Smooth muscle cell of the brain vasculature (primary cell): ENCODE data around the gene HOXA6.

ENCODE experiments used
- DNase-seq: peaks from one replicate; pipeline ENCODE4 v3.0.0-alpha.2; 2012; ENCODE audit warnings: low read depth, low spot score

HOXA6 gene

GRCh38 chr7:27173956-27174873 is 26.6 kb upstream of the HOXA6 start, which contains the start of gene HOXA10:
Gene HOXA10, minus strand, starts transcription at chr7:27174320. Its CDS starts 14 bp downstream, at chr7:27174306.
- no peak for DNase-seq

- DNase-seq, result no peak
Observed at GRCh38 chr7:27173511-27173955, 26.0 kb upstream of the HOXA6 start.

- no peak for DNase-seq
Observed at GRCh38 chr7:27172823-27173510, 25.4 kb upstream of the HOXA6 start.

GRCh38 chr7:27172315-27172774 is 24.8 kb upstream of the HOXA6 start:
- no peak for DNase-seq

GRCh38 chr7:27171637-27172314 is 24.2 kb upstream of the HOXA6 start:
- DNase-seq, result no peak

- no peak for DNase-seq
Observed at GRCh38 chr7:27171325-27171636, 23.7 kb upstream of the HOXA6 start.

- no peak for DNase-seq
Observed at GRCh38 chr7:27170426-27171324, 23.1 kb upstream of the HOXA6 start.

GRCh38 chr7:27169658-27170425 is 22.3 kb upstream of the HOXA6 start:
- DNase-seq, result no peak

GRCh38 chr7:27168265-27168947 is 20.8 kb upstream of the HOXA6 start:
- DNase-seq, result no peak

- no peak for DNase-seq
Observed at GRCh38 chr7:27167916-27168264, 20.3 kb upstream of the HOXA6 start.

GRCh38 chr7:27166531-27167505 is 19.2 kb upstream of the HOXA6 start:
- no peak for DNase-seq

GRCh38 chr7:27165996-27166530 is 18.5 kb upstream of the HOXA6 start:
- DNase-seq, result no peak

- no peak for DNase-seq
Observed at GRCh38 chr7:27165089-27165995, 17.8 kb upstream of the HOXA6 start, which contains the start of gene HOXA9. Gene HOXA9, minus strand, starts transcription at chr7:27165537. Its CDS starts 80 bp downstream, at chr7:27165457.

- DNase-seq, result no peak
Observed at GRCh38 chr7:27164367-27165088, 17.0 kb upstream of the HOXA6 start.

GRCh38 chr7:27164045-27164366 is 16.4 kb upstream of the HOXA6 start:
- DNase-seq, result no peak

GRCh38 chr7:27163288-27164044 is 15.9 kb upstream of the HOXA6 start:
- no peak for DNase-seq
